PC-3 (cell line): ENCODE measurements around the gene PTEN.

Experiments
- CTCF ChIP-seq: fragments of 300-600 bp; sonication (generic); conservative IDR thresholded peaks from 2 replicates; pipeline ENCODE4 v1.5.1; 2017; ENCODE audit warnings: antibody characterized with exemption, low read depth, mild to moderate bottlenecking, low read length
- EZH2phosphoT487 ChIP-seq: fragments of 300-600 bp; sonication (generic); IDR thresholded peaks from 2 replicates; pipeline ENCODE4 v1.6.1; 2018; ENCODE audit warnings: mild to moderate bottlenecking, antibody characterized with exemption, low read length, borderline replicate concordance

- no peak for TF ChIP-seq CTCF
- TF ChIP-seq EZH2phosphoT487: no peak
Measured at GRCh38 chr10:87886635-87887034, 23.2 kb downstream of the PTEN start.
